Gastrocnemius medialis (tissue), 4 donors: ENCODE measurements around the gene RBM38. TPM values are rescaled to one million over a fixed set of nuclear protein-coding genes. Genes with fewer than 3 reads are reported as not detected.

ENCODE experiments used
- ATAC-seq, 2 donors: fragments of 150-250 bp; one replicate each; pipeline ENCODE4 v1.9.1; 2016
- DNase-seq, 2 donors: peaks; one replicate each; pipeline ENCODE4 v3.0.0-alpha.2; 2019
- H3K27ac ChIP-seq, 4 donors: fragments of 200-600 bp; sonication (generic); 1 replicate in 1 of 4; 2 replicates in 3 of 4; pipeline ENCODE4 v1.5.1; 2016 to 2018; ENCODE audit warnings: mild to moderate bottlenecking in 2 of 4, moderate library complexity in 1 of 4
- H3K27me3 ChIP-seq, 3 donors: fragments of 200-600 bp; sonication (generic) in 2 of 3; 1 replicate in 1 of 3; 2 replicates in 2 of 3; pipeline versions ENCODE4 v1.5.1 to v1.6.0; 2016 to 2019; ENCODE audit warnings: mild to moderate bottlenecking in 1 of 3, moderate library complexity in 1 of 3
- H3K36me3 ChIP-seq, 2 donors: fragments of 200-600 bp; sonication (generic) in 1 of 2; one replicate each; pipeline ENCODE4 v1.5.1; 2017 to 2018
- H3K4me1 ChIP-seq, 2 donors: fragments of 200-600 bp; sonication (generic) in 1 of 2; one replicate each; pipeline ENCODE4 v1.5.1; 2016 to 2017; ENCODE audit warnings: mild to moderate bottlenecking in 2 of 2
- H3K4me3 ChIP-seq, 4 donors: fragments of 200-600 bp; sonication (generic) in 3 of 4; 1 replicate in 1 of 4; 2 replicates in 3 of 4; pipeline ENCODE4 v1.5.1; 2016 to 2019; ENCODE audit warnings: mild to moderate bottlenecking in 2 of 4
- H3K9me3 ChIP-seq, 3 donors: fragments of 200-600 bp; sonication (generic) in 2 of 3; 1 replicate in 1 of 3; 2 replicates in 2 of 3; pipeline ENCODE4 v1.5.1; 2016 to 2019
- POLR2A ChIP-seq, 2 donors: fragments of 450-650 bp; IDR thresholded peaks; one replicate each; pipeline ENCODE4 v1.6.1; 2017; ENCODE audit warnings: antibody characterized with exemption in 2 of 2, mild to moderate bottlenecking in 2 of 2, moderate library complexity in 2 of 2
- in situ Hi-C, 4 donors: fragments of 200-750 bp; cut with MboI; loops; one replicate each; pipeline versions ENCODE4 v1.15.0 to v1.8.0; 2017; ENCODE audit warnings: low sequenced_read_pairs in 4 of 4
- intact Hi-C: fragments of 100-400 bp; cut with DNase I; formaldehyde crosslinking; loops from one replicate; pipeline ENCODE4 v1.15.1; 2023; ENCODE audit warnings: low total_unique reads
- total RNA-seq, 4 donors: library from RNA; depleted of rRNA; stranded (reverse); fragments of >200 nt; gene quantifications; one replicate each; pipeline versions ENCODE4 v1.1.0 to v1.2.3, GENCODE V29; 2016
- TF ChIP-seq, protein P1 (sequence below), 5 experiments: fragments of 450-650 bp in 3 of 5; fragments of 200-600 bp in 2 of 5; sonication (generic) in 2 of 5; IDR thresholded peaks in 4 of 5; conservative IDR thresholded peaks in 1 of 5; 1 replicate in 4 of 5; 2 replicates in 1 of 5; pipeline ENCODE4 v1.5.1; 2016 to 2019; ENCODE audit warnings: antibody characterized with exemption in 5 of 5, mild to moderate bottlenecking in 3 of 5, moderate library complexity in 3 of 5

Gene RBM38
- total RNA-seq, 4 donors from 2014 or later = 56.7 to 229 (median 177) TPM

DNA sequence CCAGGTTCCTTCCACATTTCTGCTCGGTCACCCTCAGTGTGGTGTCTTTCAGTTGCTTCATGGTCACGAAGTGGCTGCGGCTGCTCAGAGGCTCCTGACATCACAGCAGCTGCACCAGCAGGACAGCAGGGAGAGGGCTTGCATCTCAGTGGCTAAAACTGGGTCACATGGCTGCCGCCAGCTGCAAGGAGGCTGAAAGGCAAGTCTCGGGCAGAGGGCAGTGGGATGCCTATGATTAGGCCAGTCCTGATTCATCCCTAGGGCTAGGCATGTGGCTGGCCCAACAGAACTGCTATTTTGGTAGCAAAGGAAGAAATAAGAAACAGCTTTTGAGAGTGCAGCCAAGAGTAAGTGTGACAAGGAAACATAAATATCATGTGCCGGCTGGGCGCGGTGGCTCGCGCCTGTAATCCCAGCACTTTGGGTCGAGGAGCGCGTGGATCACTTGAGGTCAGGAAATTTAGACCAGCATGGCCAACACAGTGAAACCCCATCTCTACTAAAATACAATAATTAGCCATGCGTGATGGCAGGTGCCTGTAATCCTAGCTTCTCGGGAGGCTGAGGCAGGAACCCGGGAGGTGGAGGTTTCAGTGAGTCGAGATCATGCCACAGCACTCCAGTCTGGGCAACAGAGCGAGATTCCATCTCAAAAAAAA is 46.6 kb downstream of the RBM38 start:
- DNase-seq (peak; percentile 96 to 97), ATAC-seq (peak; percentile 61 to 67)
- Histone ChIP-seq H3K36me3 (no peaks in the 10 kb centered on the region), H3K27me3 (no peaks in the 10 kb centered on the region), H3K4me3 (no peak overlapping the region), H3K4me1 (peaks cover 75 to 85% of the 10 kb centered on the region in 2 donors), H3K27ac (peak overlapping the region; percentile 93 to 97 (median 96)), H3K9me3 (no peaks in the 10 kb centered on the region)
- intact Hi-C loops = loop anchor here (1.0 to 2.0 kb wide), 2 partner anchors 31 to 42 kb away; no protein-coding TSS in a partner anchor
- TF ChIP-seq, protein P1, sequence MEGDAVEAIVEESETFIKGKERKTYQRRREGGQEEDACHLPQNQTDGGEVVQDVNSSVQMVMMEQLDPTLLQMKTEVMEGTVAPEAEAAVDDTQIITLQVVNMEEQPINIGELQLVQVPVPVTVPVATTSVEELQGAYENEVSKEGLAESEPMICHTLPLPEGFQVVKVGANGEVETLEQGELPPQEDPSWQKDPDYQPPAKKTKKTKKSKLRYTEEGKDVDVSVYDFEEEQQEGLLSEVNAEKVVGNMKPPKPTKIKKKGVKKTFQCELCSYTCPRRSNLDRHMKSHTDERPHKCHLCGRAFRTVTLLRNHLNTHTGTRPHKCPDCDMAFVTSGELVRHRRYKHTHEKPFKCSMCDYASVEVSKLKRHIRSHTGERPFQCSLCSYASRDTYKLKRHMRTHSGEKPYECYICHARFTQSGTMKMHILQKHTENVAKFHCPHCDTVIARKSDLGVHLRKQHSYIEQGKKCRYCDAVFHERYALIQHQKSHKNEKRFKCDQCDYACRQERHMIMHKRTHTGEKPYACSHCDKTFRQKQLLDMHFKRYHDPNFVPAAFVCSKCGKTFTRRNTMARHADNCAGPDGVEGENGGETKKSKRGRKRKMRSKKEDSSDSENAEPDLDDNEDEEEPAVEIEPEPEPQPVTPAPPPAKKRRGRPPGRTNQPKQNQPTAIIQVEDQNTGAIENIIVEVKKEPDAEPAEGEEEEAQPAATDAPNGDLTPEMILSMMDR (IDR thresholded peaks at IDR 0.05 in 4 of 5, conservative IDR thresholded peaks at IDR 0.05 in 1 of 5) = peak in 1 of 5 experiments; percentile 22
- TF ChIP-seq POLR2A (IDR thresholded peaks at IDR 0.05) = peak; percentile 44 to 50
- in situ Hi-C loops = loop anchor here in 2 of 4 donors (5.0 kb wide), 1 partner anchor 40 kb away; no protein-coding TSS in a partner anchor

DNA sequence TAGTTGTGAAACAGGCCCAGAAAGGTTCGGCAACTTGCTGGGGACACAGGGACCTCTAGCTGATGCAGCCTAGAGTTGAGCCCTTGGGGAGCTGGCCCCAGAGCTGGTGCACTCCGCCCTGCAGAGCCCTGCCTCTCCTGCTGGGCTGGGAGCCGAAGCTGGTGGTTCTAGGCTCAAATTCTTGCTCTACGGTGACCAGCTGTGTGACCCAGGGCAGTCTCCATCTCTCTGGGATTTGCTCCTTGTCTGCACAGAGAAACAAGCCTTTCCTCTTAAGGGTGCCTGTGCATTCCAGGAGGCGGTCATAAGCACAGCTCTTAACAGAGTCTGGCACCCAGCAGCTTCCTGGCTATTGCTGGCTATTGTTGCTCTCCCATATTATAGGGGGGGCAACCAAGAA is 47.4 kb downstream of the RBM38 start:
- in situ Hi-C loops = loop anchor here in 2 of 4 donors (5.0 kb wide), 1 partner anchor 41 kb away; no protein-coding TSS in a partner anchor
- DNase-seq = peak in 1 of 2 donors; percentile 55
- Histone ChIP-seq H3K4me1 (peaks cover 72 to 82% of the 10 kb centered on the region in 2 donors), H3K36me3 (no peaks in the 10 kb centered on the region), H3K4me3 (no peak overlapping the region), H3K27me3 (no peaks in the 10 kb centered on the region), H3K27ac (peak overlapping the region; percentile 93 to 97 (median 96)), H3K9me3 (no peaks in the 10 kb centered on the region)
- TF ChIP-seq, protein P1 (IDR thresholded peaks at IDR 0.05 in 4 of 5, conservative IDR thresholded peaks at IDR 0.05 in 1 of 5) = no peak
- TF ChIP-seq POLR2A (IDR thresholded peaks at IDR 0.05) = no peak
- intact Hi-C loops = loop anchor here (1.0 kb wide), 1 partner anchor 43 kb away; no protein-coding TSS in a partner anchor
- ATAC-seq = no peak

DNA sequence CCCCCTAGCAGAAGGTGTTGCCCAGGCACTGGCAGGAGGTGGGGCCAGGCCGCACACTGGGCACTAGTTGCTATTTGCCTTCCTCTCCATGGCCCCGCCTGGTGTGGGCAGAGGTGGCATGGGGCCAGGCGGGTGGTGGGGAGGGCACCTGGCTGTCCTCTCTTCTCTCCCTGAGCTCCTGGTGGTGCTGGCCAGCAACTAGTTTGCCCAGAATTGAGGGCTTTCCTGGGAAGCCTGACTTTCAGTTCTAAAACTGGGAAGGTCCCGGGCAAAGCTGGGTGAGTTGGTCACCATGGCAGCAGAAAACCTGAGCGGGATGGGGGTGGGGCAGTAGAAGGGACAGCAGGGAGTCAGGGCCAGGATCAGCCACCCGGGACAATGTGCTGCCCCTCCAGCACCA is 48.2 kb downstream of the RBM38 start:
- TF ChIP-seq, protein P1 (IDR thresholded peaks at IDR 0.05 in 4 of 5, conservative IDR thresholded peaks at IDR 0.05 in 1 of 5) = no peak
- no peak for TF ChIP-seq POLR2A (IDR thresholded peaks at IDR 0.05)
- Histone ChIP-seq H3K4me1 (peaks cover 64 to 77% of the 10 kb centered on the region in 2 donors), H3K36me3 (no peaks in the 10 kb centered on the region), H3K27me3 (no peaks in the 10 kb centered on the region), H3K9me3 (no peaks in the 10 kb centered on the region), H3K4me3 (no peak overlapping the region), H3K27ac (peak overlapping the region; percentile 85 to 97 (median 96))
- intact Hi-C loops = no loop called here
- ATAC-seq (no peak), DNase-seq (peak; percentile 72 to 88)
- in situ Hi-C loops = loop anchor here in 2 of 4 donors (5.0 kb wide), 1 partner anchor 42 kb away; no protein-coding TSS in a partner anchor

DNA sequence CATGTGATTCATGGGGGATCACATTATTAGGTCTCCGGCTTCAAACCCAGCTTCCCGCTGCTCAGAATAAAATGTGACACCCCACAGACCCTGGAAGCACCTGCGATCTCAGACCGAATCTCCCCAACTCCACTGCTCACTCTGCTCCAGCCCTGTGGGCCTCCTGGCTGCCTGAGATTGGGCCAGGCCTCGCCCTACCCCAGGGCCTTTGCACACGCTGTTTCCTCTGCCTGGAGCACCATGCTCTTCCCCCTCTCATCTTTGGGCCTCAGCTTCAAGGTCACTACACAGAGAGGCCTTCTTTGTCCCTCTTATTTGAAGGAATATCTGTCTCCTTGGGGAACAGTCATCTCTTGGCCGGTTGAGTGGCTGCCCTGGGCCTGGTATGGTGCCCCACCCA is 48.8 kb downstream of the RBM38 start:
- DNase-seq (no peak), ATAC-seq (no peak)
- intact Hi-C loops = no loop called here
- Histone ChIP-seq H3K4me3 (no peak overlapping the region), H3K36me3 (no peaks in the 10 kb centered on the region), H3K27ac (peak overlapping the region; percentile 85 to 97 (median 96)), H3K9me3 (no peaks in the 10 kb centered on the region), H3K4me1 (peaks cover 67 to 79% of the 10 kb centered on the region in 2 donors), H3K27me3 (no peaks in the 10 kb centered on the region)
- TF ChIP-seq, protein P1 (IDR thresholded peaks at IDR 0.05 in 4 of 5, conservative IDR thresholded peaks at IDR 0.05 in 1 of 5) = no peak
- no peak for TF ChIP-seq POLR2A (IDR thresholded peaks at IDR 0.05)
- in situ Hi-C loops = loop anchor here in 2 of 4 donors (5.0 kb wide), 1 partner anchor 43 kb away; no protein-coding TSS in a partner anchor
